ENCODE measurements around the gene EXOSC2. TPM values are rescaled to one million over a fixed set of nuclear protein-coding genes. Genes with fewer than 3 reads are reported as not detected.
"Not testable (repeated sequence)": the region's sequence is repeated elsewhere in the genome, so short reads cannot be mapped to it uniquely, and the experiment has no call there.

The EXOSC2 gene
- total RNA-seq, 2 experiments from 2014 or later = 70.1 to 72.6 TPM

GRCh38 chr9:130672466-130672865 lies 21.1 kb upstream of the EXOSC2 start:
- CTCF ChIA-PET = no interaction called here
- DNase-seq = no peak
- Mint-ChIP-seq H3K4me3 (no peak overlapping the region), H3K4me1 (ENCODE audit: low read depth) (no peaks in the 10 kb centered on the region), H3K36me3 (ENCODE audit: low read depth) (no peaks in the 10 kb centered on the region), H3K9me3 (no peaks in the 10 kb centered on the region), H3K27ac (no peak overlapping the region), H3K27me3 (ENCODE audit: low read depth) (peaks cover 9% of the 10 kb centered on the region)
- intact Hi-C loops (cut with micrococcal nuclease) = no loop called here

- Mint-ChIP-seq H3K4me3 (no peak overlapping the region), H3K36me3 (ENCODE audit: low read depth) (no peaks in the 10 kb centered on the region), H3K9me3 (no peaks in the 10 kb centered on the region), H3K27ac (no peak overlapping the region), H3K4me1 (ENCODE audit: low read depth) (no peaks in the 10 kb centered on the region), H3K27me3 (ENCODE audit: low read depth) (peaks cover 4% of the 10 kb centered on the region)
- no peak for DNase-seq
- intact Hi-C loops (cut with micrococcal nuclease) = no loop called here
- CTCF ChIA-PET = no interaction called here
Measured at GRCh38 chr9:130672933-130673615, 20.5 kb upstream of the EXOSC2 start.

GRCh38 chr9:130675396-130675795 lies 18.2 kb upstream of the EXOSC2 start:
- no peaks in the 10 kb centered on the region for H3K4me1 Mint-ChIP-seq (ENCODE audit: low read depth)

GRCh38 chr9:130677252-130677651 lies 16.3 kb upstream of the EXOSC2 start:
- no peak overlapping the region for H3K27ac Mint-ChIP-seq
- no peaks in the 10 kb centered on the region for H3K36me3 Mint-ChIP-seq (ENCODE audit: low read depth)
- CTCF ChIA-PET = no interaction called here
- H3K9me3 Mint-ChIP-seq = no peaks in the 10 kb centered on the region
- intact Hi-C loops (cut with micrococcal nuclease) = no loop called here
- H3K4me1 Mint-ChIP-seq (ENCODE audit: low read depth) = peaks cover 2% of the 10 kb centered on the region
- no peak for DNase-seq
- no peak overlapping the region for H3K4me3 Mint-ChIP-seq
- peaks cover 6% of the 10 kb centered on the region for H3K27me3 Mint-ChIP-seq (ENCODE audit: low read depth)

More at GRCh38 chr9:130675396-130675795, 18.2 kb upstream of the EXOSC2 start:
- Mint-ChIP-seq H3K27me3 (ENCODE audit: low read depth) (peaks cover 6% of the 10 kb centered on the region), H3K36me3 (ENCODE audit: low read depth) (no peaks in the 10 kb centered on the region), H3K9me3 (no peaks in the 10 kb centered on the region), H3K4me3 (no peak overlapping the region), H3K27ac (no peak overlapping the region)
- intact Hi-C loops (cut with micrococcal nuclease) = no loop called here
- CTCF ChIA-PET = no interaction called here
- DNase-seq = no peak

GRCh38 chr9:130680836-130681768 lies 12.5 kb upstream of the EXOSC2 start:
- H3K36me3 Mint-ChIP-seq (ENCODE audit: low read depth) = no peaks in the 10 kb centered on the region
- H3K4me3 Mint-ChIP-seq = peak overlapping the region; percentile 90
- H3K9me3 Mint-ChIP-seq = no peaks in the 10 kb centered on the region
- intact Hi-C loops (cut with micrococcal nuclease) = loop anchor here (10.0 kb wide), 1 partner anchor 576 kb away; no protein-coding TSS in a partner anchor
- H3K27ac Mint-ChIP-seq = no peak overlapping the region
- peak; percentile 55 for DNase-seq
- H3K4me1 Mint-ChIP-seq (ENCODE audit: low read depth) = peaks cover 5% of the 10 kb centered on the region
- peaks cover 8% of the 10 kb centered on the region for H3K27me3 Mint-ChIP-seq (ENCODE audit: low read depth)
- CTCF ChIA-PET = interaction anchor here (0.8 to 2.7 kb wide), 4 partner anchors 10 to 219 kb away, joined by 3 to 46 read pairs (median 15); partner anchors contain the start of gene EXOSC2

GRCh38 chr9:130681769-130682420 lies 11.7 kb upstream of the EXOSC2 start:
- Mint-ChIP-seq H3K4me3 (peak overlapping the region; percentile 90), H3K9me3 (no peaks in the 10 kb centered on the region), H3K36me3 (ENCODE audit: low read depth) (no peaks in the 10 kb centered on the region), H3K27ac (no peak overlapping the region), H3K27me3 (ENCODE audit: low read depth) (peaks cover 8% of the 10 kb centered on the region), H3K4me1 (ENCODE audit: low read depth) (peaks cover 5% of the 10 kb centered on the region)
- CTCF ChIA-PET = interaction anchor here (0.6 to 2.7 kb wide), 15 partner anchors 9 to 364 kb away, joined by 3 to 46 read pairs (median 4); partner anchors contain the start of gene EXOSC2
- intact Hi-C loops (cut with micrococcal nuclease) = loop anchor here (1.0 to 10.0 kb wide), 4 partner anchors 11 to 577 kb away; partner anchors contain the start of gene EXOSC2
- no peak for DNase-seq

- CTCF ChIA-PET = interaction anchor here (0.6 to 2.7 kb wide), 23 partner anchors 8 to 1638 kb away, joined by 3 to 46 read pairs (median 4); partner anchors contain the start of gene EXOSC2
- Mint-ChIP-seq H3K4me3 (peak overlapping the region; percentile 90), H3K27me3 (ENCODE audit: low read depth) (peaks cover 8% of the 10 kb centered on the region), H3K27ac (no peak overlapping the region), H3K36me3 (ENCODE audit: low read depth) (no peaks in the 10 kb centered on the region), H3K4me1 (ENCODE audit: low read depth) (peaks cover 8% of the 10 kb centered on the region), H3K9me3 (no peaks in the 10 kb centered on the region)
- peak; percentile 74 for DNase-seq
- intact Hi-C loops (cut with micrococcal nuclease) = loop anchor here (1.0 to 10.0 kb wide), 4 partner anchors 11 to 578 kb away; partner anchors contain the start of gene EXOSC2
Measured at GRCh38 chr9:130682421-130683121, 11.0 kb upstream of the EXOSC2 start.

GRCh38 chr9:130685104-130685503 lies 8.5 kb upstream of the EXOSC2 start:
- peaks cover 14% of the 10 kb centered on the region for H3K4me1 Mint-ChIP-seq (ENCODE audit: low read depth)
- no peaks in the 10 kb centered on the region for H3K36me3 Mint-ChIP-seq (ENCODE audit: low read depth)
- DNase-seq = no peak
- no peak overlapping the region for H3K27ac Mint-ChIP-seq
- peaks cover 2% of the 10 kb centered on the region for H3K27me3 Mint-ChIP-seq (ENCODE audit: low read depth)
- intact Hi-C loops (cut with micrococcal nuclease) = loop anchor here (10.0 kb wide), 1 partner anchor 580 kb away; no protein-coding TSS in a partner anchor
- CTCF ChIA-PET = interaction anchor here (1.1 to 2.9 kb wide), 6 partner anchors 16 to 225 kb away, joined by 3 to 14 read pairs (median 6); no protein-coding TSS in a partner anchor
- H3K4me3 Mint-ChIP-seq = no peak overlapping the region
- no peaks in the 10 kb centered on the region for H3K9me3 Mint-ChIP-seq

- H3K27me3 Mint-ChIP-seq (ENCODE audit: low read depth); DNase-seq; H3K4me3 Mint-ChIP-seq; H3K36me3 Mint-ChIP-seq (ENCODE audit: low read depth); H3K9me3 Mint-ChIP-seq; H3K27ac Mint-ChIP-seq: not testable (repeated sequence)
- CTCF ChIA-PET = interaction anchor here (1.3 to 2.9 kb wide), 4 partner anchors 21 to 226 kb away, joined by 3 to 14 read pairs (median 7); no protein-coding TSS in a partner anchor
- intact Hi-C loops (cut with micrococcal nuclease) = loop anchor here (10.0 kb wide), 1 partner anchor 581 kb away; no protein-coding TSS in a partner anchor
- peaks cover 14% of the 10 kb centered on the region for H3K4me1 Mint-ChIP-seq (ENCODE audit: low read depth)
Measured at GRCh38 chr9:130685945-130686344, 7.6 kb upstream of the EXOSC2 start.

GRCh38 chr9:130687615-130688014 lies 6.0 kb upstream of the EXOSC2 start:
- Mint-ChIP-seq H3K9me3 (no peaks in the 10 kb centered on the region), H3K27me3 (ENCODE audit: low read depth) (no peaks in the 10 kb centered on the region), H3K4me1 (ENCODE audit: low read depth) (peaks cover 10% of the 10 kb centered on the region), H3K27ac (no peak overlapping the region), H3K36me3 (ENCODE audit: low read depth) (no peaks in the 10 kb centered on the region), H3K4me3 (no peak overlapping the region)
- intact Hi-C loops (cut with micrococcal nuclease) = loop anchor here (10.0 kb wide), 1 partner anchor 583 kb away; no protein-coding TSS in a partner anchor
- no peak for DNase-seq
- CTCF ChIA-PET = interaction anchor here (1.0 kb wide), 1 partner anchor 226 kb away, joined by 3 read pairs; no protein-coding TSS in a partner anchor

- DNase-seq = no peak
- Mint-ChIP-seq H3K36me3 (ENCODE audit: low read depth) (no peaks in the 10 kb centered on the region), H3K4me3 (no peak overlapping the region), H3K27me3 (ENCODE audit: low read depth) (no peaks in the 10 kb centered on the region), H3K9me3 (no peaks in the 10 kb centered on the region), H3K27ac (no peak overlapping the region), H3K4me1 (ENCODE audit: low read depth) (peaks cover 15% of the 10 kb centered on the region)
- CTCF ChIA-PET = interaction anchor here (1.0 kb wide), 1 partner anchor 227 kb away, joined by 3 read pairs; no protein-coding TSS in a partner anchor
- intact Hi-C loops (cut with micrococcal nuclease) = loop anchor here (10.0 kb wide), 1 partner anchor 583 kb away; no protein-coding TSS in a partner anchor
Measured at GRCh38 chr9:130688072-130688471, 5.5 kb upstream of the EXOSC2 start.

Measured in activated naive CD4-positive, alpha-beta T cell treated with anti-CD3 and anti-CD28 coated beads for 36 hours (primary cell).